H1 (cell line): ENCODE data around the gene KCNIP2. TPM values are rescaled to one million over a fixed set of nuclear protein-coding genes. Genes with fewer than 3 reads are reported as not detected.

ENCODE experiments used
- ASH2L ChIP-seq: fragments of 200-600, 300-600 bp; sonication (generic); IDR thresholded peaks from one replicate; pipeline ENCODE4 v1.7.1; 2017; ENCODE audit warnings: low read length
- ATF3 ChIP-seq: IDR thresholded peaks from 2 replicates; pipeline ENCODE4 v1.6.1; 2011; ENCODE audit warnings: low read depth, mild to moderate bottlenecking, low read length; ENCODE audit not compliant: insufficient read depth
- NANOG ChIP-seq: IDR thresholded peaks from 2 replicates; pipeline ENCODE4 v1.6.1; 2011; ENCODE audit warnings: low read length, low read depth, mild to moderate bottlenecking, inconsistent platforms; ENCODE audit not compliant: insufficient read depth, poor library complexity, severe bottlenecking
- POLR2A ChIP-seq, 2 experiments: IDR thresholded peaks; 1 replicate in 1 of 2; 2 replicates in 1 of 2; pipeline ENCODE4 v1.6.1; 2011; ENCODE audit warnings: low read depth in 2 of 2, low read length in 2 of 2, mild to moderate bottlenecking in 2 of 2; ENCODE audit errors: control extremely low read depth in 1 of 2
- polyA plus RNA-seq, 7 experiments: library from polyadenylated mRNA; depleted of rRNA in 3 of 7; stranded (reverse) in 5 of 7; unstranded in 2 of 7; fragments of >200 nt in 5 of 7; fragments of 200-250 nt in 2 of 7; gene quantifications; 1 replicate in 5 of 7; 2 replicates in 1 of 7; 4 replicates in 1 of 7; pipeline versions ENCODE4 v1.2.1 to v1.2.3, GENCODE V29; 2011 to 2013; ENCODE audit warnings: missing spikeins in 2 of 7, mixed read lengths in 2 of 7
- total RNA-seq: library from RNA; stranded (reverse); fragmentation: NEBNext Ultra II Directional; extraction: Animal tissue kit (Norgen Biotek cat#: 25700); gene quantifications from 2 replicates; pipeline ENCODE4 v1.2.1, GENCODE V29; 2021

KCNIP2 gene
- total and polyA plus RNA-seq, 2 of the 8 experiments (the other 6 are each of a cell fraction or from before 2014, with no cell fraction given), result 2.7 to 6.0 TPM

- TF ChIP-seq ASH2L, result no peak
- no peak for TF ChIP-seq ATF3
- no peak for TF ChIP-seq POLR2A (IDR thresholded peaks at IDR 0.05; ENCODE audit: control extremely low read depth in 1 of 2, low read depth in 2 of 2, low read length in 2 of 2)
- TF ChIP-seq NANOG, result no peak
These were observed 5.3 kb upstream of the KCNIP2 start (continued) for GRCh38 chr10:101848894-101849351.
